AG09319 (cell line): Measurements from ENCODE around the gene POLR2H.

ENCODE experiments used
- DNase-seq: peaks from one replicate; pipeline ENCODE4 v3.0.0-alpha.2; 2010; ENCODE audit warnings: low read depth; ENCODE audit errors: extremely low read depth
- CTCF ChIP-seq: IDR thresholded peaks from 2 replicates; pipeline ENCODE4 v1.5.1; 2011; ENCODE audit warnings: low read depth, mild to moderate bottlenecking, inconsistent platforms, low read length, moderate library complexity

Gene POLR2H

GRCh38 chr3:184381261-184382224 lies 20.0 kb downstream of the POLR2H start:
- DNase-seq: no peak
- no peak for TF ChIP-seq CTCF

- DNase-seq: no peak
- TF ChIP-seq CTCF: no peak
Observed at GRCh38 chr3:184382326-184383032, 21.0 kb downstream of the POLR2H start.

GRCh38 chr3:184383033-184383740 lies 21.7 kb downstream of the POLR2H start:
- no peak for TF ChIP-seq CTCF
- DNase-seq: no peak

- no peak for DNase-seq
- TF ChIP-seq CTCF: no peak
Observed at GRCh38 chr3:184384342-184384741, 22.8 kb downstream of the POLR2H start.

GRCh38 chr3:184384856-184385422 lies 23.4 kb downstream of the POLR2H start:
- no peak for TF ChIP-seq CTCF

GRCh38 chr3:184386047-184386806 lies 24.7 kb downstream of the POLR2H start:
- TF ChIP-seq CTCF: no peak
- no peak for DNase-seq

More at GRCh38 chr3:184384856-184385422, 23.4 kb downstream of the POLR2H start:
- DNase-seq: no peak
